ENCODE measurements around the gene GPR35. TPM values are rescaled to one million over a fixed set of nuclear protein-coding genes. Genes with fewer than 3 reads are reported as not detected.

The GPR35 gene
- total and polyA plus RNA-seq, 2 of the 13 experiments (the other 11 are each of a cell fraction or from before 2014, with no cell fraction given) = 27.1 to 44.2 TPM

DNA sequence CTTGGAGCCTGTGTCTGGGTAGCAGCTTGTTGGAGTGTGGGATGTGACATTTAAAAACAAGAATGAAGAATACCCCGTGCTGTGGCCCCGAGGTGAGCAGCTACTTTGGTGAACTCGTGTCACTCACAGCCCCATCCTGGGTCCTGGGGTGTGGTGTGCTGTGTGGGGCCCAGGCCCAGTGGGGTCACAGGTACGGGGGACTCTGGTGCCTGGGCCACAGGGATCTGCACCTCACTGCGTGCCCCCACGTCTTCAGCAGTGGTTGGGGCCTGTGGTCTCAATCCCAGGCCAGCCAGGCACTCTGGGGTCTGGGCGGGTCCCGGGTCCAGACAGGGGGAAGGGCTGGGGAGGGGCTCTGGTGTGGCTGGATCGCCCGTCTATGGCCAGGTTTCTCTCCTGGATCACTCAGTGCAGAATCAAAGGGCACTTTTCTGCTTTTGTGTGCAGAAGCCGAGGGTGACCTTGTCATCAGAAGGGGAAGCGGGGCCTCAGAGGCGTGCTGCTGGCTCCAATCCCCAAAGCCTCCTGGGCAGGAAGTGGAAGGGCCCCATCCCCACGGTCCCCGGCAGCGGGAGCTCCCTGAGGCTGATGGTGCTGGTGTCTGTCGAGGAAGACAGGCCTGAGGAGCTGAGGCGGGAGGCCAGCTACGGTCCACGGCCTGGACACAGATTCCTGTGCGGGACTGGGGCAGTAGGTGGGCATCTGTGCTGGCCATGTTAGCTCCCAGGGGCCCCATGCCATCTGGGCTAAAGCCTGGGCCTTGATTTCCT, 1.4 kb downstream of the GPR35 start (continued):
- TF ChIP-seq, protein P1, sequence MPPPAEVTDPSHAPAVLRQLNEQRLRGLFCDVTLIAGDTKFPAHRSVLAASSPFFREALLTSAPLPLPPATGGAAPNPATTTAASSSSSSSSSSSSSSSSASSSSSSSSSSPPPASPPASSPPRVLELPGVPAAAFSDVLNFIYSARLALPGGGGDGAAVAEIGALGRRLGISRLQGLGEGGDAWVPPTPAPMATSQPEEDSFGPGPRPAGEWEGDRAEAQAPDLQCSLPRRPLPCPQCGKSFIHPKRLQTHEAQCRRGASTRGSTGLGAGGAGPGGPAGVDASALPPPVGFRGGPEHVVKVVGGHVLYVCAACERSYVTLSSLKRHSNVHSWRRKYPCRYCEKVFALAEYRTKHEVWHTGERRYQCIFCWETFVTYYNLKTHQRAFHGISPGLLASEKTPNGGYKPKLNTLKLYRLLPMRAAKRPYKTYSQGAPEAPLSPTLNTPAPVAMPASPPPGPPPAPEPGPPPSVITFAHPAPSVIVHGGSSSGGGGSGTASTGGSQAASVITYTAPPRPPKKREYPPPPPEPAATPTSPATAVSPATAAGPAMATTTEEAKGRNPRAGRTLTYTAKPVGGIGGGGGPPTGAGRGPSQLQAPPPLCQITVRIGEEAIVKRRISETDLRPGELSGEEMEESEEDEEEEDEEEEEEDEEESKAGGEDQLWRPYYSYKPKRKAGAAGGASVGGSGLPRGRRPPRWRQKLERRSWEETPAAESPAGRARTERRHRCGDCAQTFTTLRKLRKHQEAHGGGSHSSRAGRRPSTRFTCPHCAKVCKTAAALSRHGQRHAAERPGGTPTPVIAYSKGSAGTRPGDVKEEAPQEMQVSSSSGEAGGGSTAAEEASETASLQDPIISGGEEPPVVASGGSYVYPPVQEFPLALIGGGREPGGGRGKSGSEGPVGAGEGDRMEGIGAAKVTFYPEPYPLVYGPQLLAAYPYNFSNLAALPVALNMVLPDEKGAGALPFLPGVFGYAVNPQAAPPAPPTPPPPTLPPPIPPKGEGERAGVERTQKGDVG (CRISPR knock-in tag; IDR thresholded peaks at IDR 0.05; ENCODE audit: borderline replicate concordance) = no peak
- TF ChIP-seq PAWR (CRISPR knock-in tag; IDR thresholded peaks at IDR 0.05; ENCODE audit: borderline replicate concordance) (no peak), ZNF335 (CRISPR knock-in tag; IDR thresholded peaks at IDR 0.05) (peak; percentile 41; the same call in 1 of the 2 replicates), ZNF24 (IDR thresholded peaks at IDR 0.05) (no peak), SNRNP70 (IDR thresholded peaks at IDR 0.05; ENCODE audit: low read depth, low read length) (no peak), EP300 (IDR thresholded peaks at IDR 0.05; ENCODE audit: low read depth in 2 of 2, low read length in 2 of 2) (peak in 1 of 2 experiments; percentile 68; a peak in 2 of 4 replicates), EP300 (CRISPR knock-in tag; IDR thresholded peaks at IDR 0.05; ENCODE audit: borderline replicate concordance) (peak; percentile 65; the same call in 1 of the 2 replicates), ZMAT3 (CRISPR knock-in tag; conservative IDR thresholded peaks at IDR 0.05) (0 out of 2 replicates have a peak, but pooled peaks have one; percentile 79), HNF4G (IDR thresholded peaks at IDR 0.05; ENCODE audit: borderline replicate concordance, low read depth, low read length) (peak; percentile 46; the same call in 1 of the 2 replicates), HNF4G (CRISPR knock-in tag; IDR thresholded peaks at IDR 0.05; ENCODE audit: borderline replicate concordance, low read depth) (no peak; the same call in 1 of the 2 replicates), ZNF510 (CRISPR knock-in tag; IDR thresholded peaks at IDR 0.05; ENCODE audit: low read depth) (no peak), CBX1 (IDR thresholded peaks at IDR 0.05; ENCODE audit: low read depth) (peak; percentile 75), ZNF446 (CRISPR knock-in tag; IDR thresholded peaks at IDR 0.05) (no peak), CHD4 (IDR thresholded peaks at IDR 0.05; ENCODE audit: borderline replicate concordance, low read length) (no peak)
- TF ChIP-seq, protein P2, sequence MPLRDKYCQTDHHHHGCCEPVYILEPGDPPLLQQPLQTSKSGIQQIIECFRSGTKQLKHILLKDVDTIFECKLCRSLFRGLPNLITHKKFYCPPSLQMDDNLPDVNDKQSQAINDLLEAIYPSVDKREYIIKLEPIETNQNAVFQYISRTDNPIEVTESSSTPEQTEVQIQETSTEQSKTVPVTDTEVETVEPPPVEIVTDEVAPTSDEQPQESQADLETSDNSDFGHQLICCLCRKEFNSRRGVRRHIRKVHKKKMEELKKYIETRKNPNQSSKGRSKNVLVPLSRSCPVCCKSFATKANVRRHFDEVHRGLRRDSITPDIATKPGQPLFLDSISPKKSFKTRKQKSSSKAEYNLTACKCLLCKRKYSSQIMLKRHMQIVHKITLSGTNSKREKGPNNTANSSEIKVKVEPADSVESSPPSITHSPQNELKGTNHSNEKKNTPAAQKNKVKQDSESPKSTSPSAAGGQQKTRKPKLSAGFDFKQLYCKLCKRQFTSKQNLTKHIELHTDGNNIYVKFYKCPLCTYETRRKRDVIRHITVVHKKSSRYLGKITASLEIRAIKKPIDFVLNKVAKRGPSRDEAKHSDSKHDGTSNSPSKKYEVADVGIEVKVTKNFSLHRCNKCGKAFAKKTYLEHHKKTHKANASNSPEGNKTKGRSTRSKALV (CRISPR knock-in tag; IDR thresholded peaks at IDR 0.05) = peak; percentile 72
- TF ChIP-seq, protein P3, sequence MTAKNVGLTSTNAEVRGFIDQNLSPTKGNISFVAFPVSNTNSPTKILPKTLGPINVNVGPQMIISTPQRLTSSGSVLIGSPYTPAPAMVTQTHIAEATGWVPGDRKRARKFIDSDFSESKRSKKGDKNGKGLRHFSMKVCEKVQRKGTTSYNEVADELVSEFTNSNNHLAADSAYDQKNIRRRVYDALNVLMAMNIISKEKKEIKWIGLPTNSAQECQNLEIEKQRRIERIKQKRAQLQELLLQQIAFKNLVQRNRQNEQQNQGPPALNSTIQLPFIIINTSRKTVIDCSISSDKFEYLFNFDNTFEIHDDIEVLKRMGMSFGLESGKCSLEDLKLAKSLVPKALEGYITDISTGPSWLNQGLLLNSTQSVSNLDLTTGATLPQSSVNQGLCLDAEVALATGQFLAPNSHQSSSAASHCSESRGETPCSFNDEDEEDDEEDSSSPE (CRISPR knock-in tag; IDR thresholded peaks at IDR 0.05) = peak; percentile 82
- TF ChIP-seq, protein P4, sequence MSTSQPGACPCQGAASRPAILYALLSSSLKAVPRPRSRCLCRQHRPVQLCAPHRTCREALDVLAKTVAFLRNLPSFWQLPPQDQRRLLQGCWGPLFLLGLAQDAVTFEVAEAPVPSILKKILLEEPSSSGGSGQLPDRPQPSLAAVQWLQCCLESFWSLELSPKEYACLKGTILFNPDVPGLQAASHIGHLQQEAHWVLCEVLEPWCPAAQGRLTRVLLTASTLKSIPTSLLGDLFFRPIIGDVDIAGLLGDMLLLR (CRISPR knock-in tag; IDR thresholded peaks at IDR 0.05) = peak; percentile 92
- TF ChIP-seq, protein P5, sequence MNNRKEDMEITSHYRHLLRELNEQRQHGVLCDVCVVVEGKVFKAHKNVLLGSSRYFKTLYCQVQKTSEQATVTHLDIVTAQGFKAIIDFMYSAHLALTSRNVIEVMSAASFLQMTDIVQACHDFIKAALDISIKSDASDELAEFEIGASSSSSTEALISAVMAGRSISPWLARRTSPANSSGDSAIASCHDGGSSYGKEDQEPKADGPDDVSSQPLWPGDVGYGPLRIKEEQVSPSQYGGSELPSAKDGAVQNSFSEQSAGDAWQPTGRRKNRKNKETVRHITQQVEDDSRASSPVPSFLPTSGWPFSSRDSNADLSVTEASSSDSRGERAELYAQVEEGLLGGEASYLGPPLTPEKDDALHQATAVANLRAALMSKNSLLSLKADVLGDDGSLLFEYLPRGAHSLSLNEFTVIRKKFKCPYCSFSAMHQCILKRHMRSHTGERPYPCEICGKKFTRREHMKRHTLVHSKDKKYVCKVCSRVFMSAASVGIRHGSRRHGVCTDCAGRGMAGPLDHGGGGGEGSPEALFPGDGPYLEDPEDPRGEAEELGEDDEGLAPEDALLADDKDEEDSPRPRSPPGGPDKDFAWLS (CRISPR knock-in tag; IDR thresholded peaks at IDR 0.05; ENCODE audit: borderline replicate concordance) = no peak
